Astrocyte (in vitro differentiated cells and primary cell): ENCODE measurements around the gene PHAF1. TPM values are rescaled to one million over a fixed set of nuclear protein-coding genes. Genes with fewer than 3 reads are reported as not detected.
A peak's percentile ranks its signal among the peaks of the same experiment; 100 is the strongest.

Experiments
- DNase-seq: peaks from one replicate; pipeline ENCODE4 v3.0.0-alpha.2; 2010; ENCODE audit warnings: low read depth
- FAIRE-seq: peaks from 2 replicates; lab custom pipeline; 2011; peaks lifted over from hg19 to GRCh38; lab: Jason Lieb, UNC
- H2AFZ ChIP-seq: 2 replicates; pipeline ENCODE4 v1.6.0; 2012; ENCODE audit warnings: low read depth, low read length, inconsistent platforms
- H3K27ac ChIP-seq: 2 replicates; pipeline ENCODE4 v1.5.1; 2011; ENCODE audit warnings: low read depth, low read length, inconsistent platforms
- H3K27me3 ChIP-seq: 2 replicates; pipeline ENCODE4 v1.6.0; 2011; ENCODE audit warnings: low read length, inconsistent platforms; ENCODE audit not compliant: insufficient read depth
- H3K36me3 ChIP-seq: 2 replicates; pipeline ENCODE4 v1.5.1; 2011; ENCODE audit warnings: low read length, inconsistent platforms; ENCODE audit not compliant: insufficient read depth
- H3K4me1 ChIP-seq: 2 replicates; pipeline ENCODE4 v1.5.1; 2011; ENCODE audit warnings: low read length, inconsistent platforms; ENCODE audit not compliant: insufficient read depth
- H3K4me2 ChIP-seq: 2 replicates; pipeline ENCODE4 v1.6.0; 2012; ENCODE audit warnings: low read length, inconsistent platforms
- H3K4me3 ChIP-seq: 2 replicates; pipeline ENCODE4 v1.5.1; 2011; ENCODE audit warnings: low read depth, mild to moderate bottlenecking, low read length, inconsistent platforms; ENCODE audit not compliant: insufficient read depth
- H3K79me2 ChIP-seq: 2 replicates; pipeline ENCODE4 v1.6.0; 2012; ENCODE audit warnings: mild to moderate bottlenecking, low read length, inconsistent platforms; ENCODE audit not compliant: insufficient read depth
- H3K9ac ChIP-seq: 2 replicates; pipeline ENCODE4 v1.6.0; 2012; ENCODE audit warnings: mild to moderate bottlenecking, low read length, inconsistent platforms
- H3K9me3 ChIP-seq: 2 replicates; pipeline ENCODE4 v1.5.1; 2012; ENCODE audit warnings: low read depth, mild to moderate bottlenecking, low read length, inconsistent platforms; ENCODE audit not compliant: insufficient read depth
- H4K20me1 ChIP-seq: 2 replicates; pipeline ENCODE4 v1.6.0; 2012; ENCODE audit warnings: low read length, inconsistent platforms; ENCODE audit not compliant: insufficient read depth
- H3K27ac Mint-ChIP-seq: one replicate; pipeline ENCODE4 v1.8.0; 2021; ENCODE audit warnings: mild to moderate bottlenecking, mixed read lengths; ENCODE audit not compliant: unreplicated experiment
- H3K27me3 Mint-ChIP-seq: one replicate; pipeline ENCODE4 v1.8.0; 2021; ENCODE audit warnings: low read depth, mixed read lengths; ENCODE audit not compliant: unreplicated experiment
- H3K36me3 Mint-ChIP-seq: one replicate; pipeline ENCODE4 v1.8.0; 2021; ENCODE audit warnings: low read depth, mixed read lengths; ENCODE audit not compliant: unreplicated experiment
- H3K4me1 Mint-ChIP-seq: one replicate; pipeline ENCODE4 v1.8.0; 2021; ENCODE audit warnings: low read depth, mixed read lengths; ENCODE audit not compliant: unreplicated experiment
- H3K4me3 Mint-ChIP-seq: one replicate; pipeline ENCODE4 v1.8.0; 2021; ENCODE audit warnings: mild to moderate bottlenecking, moderate library complexity, mixed read lengths; ENCODE audit not compliant: unreplicated experiment
- H3K9me3 Mint-ChIP-seq: one replicate; pipeline ENCODE4 v1.8.0; 2021; ENCODE audit warnings: mild to moderate bottlenecking, mixed read lengths; ENCODE audit not compliant: unreplicated experiment
- CTCF ChIP-seq: IDR thresholded peaks from 2 replicates; pipeline ENCODE4 v1.5.1; 2011; ENCODE audit warnings: low read depth, mild to moderate bottlenecking, inconsistent platforms, low read length, moderate library complexity; ENCODE audit not compliant: insufficient read depth
- EZH2 ChIP-seq: IDR thresholded peaks from 2 replicates; pipeline ENCODE4 v1.6.1; 2012; ENCODE audit warnings: mild to moderate bottlenecking, low read length, inconsistent platforms; ENCODE audit not compliant: insufficient read depth
- total RNA-seq: library from RNA; stranded (reverse); gene quantifications from 2 replicates; pipeline ENCODE4 v1.2.1, GENCODE V29; 2021

PHAF1 gene
- total RNA-seq, 1 donor from 2014 or later, result 17.1 TPM

DNA sequence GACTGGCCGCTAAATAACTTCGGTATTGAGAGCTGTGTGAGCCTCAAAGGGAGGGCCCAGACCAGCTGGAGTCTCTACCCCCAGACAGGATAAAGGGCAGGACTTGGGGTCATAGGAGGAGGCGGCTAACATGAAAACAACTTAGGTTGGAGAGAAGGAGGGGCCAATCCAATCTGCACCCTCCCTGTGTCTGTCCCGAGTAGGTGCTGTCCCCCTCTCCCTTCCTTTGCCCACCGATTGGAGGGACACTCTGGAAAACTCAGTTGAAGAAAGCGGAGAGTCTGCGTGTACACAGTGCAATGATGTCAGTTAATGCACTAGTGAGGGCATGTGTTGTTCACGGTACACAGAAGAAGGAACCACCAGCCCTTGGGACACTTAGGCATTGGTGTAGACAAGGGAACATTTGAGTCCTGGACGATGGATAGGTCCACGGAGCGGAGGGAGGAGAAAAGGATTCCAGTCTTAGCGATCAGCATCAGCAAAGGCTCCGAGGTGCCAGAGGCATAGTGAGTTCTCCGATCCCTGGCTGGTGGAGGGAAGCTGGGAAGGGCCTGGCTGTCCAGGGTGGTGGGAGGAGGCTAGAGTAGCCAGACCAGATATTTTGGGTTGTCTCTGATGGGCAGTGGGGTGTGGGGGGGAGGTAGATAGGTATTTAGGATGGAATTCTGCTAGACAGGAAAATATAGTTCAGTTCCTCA lies 61.4 kb downstream of the PHAF1 start:
- Mint-ChIP-seq H3K27ac (peak overlapping the region; percentile 95), H3K4me1 (peaks cover 23% of the 10 kb centered on the region), H3K36me3 (peaks cover 11% of the 10 kb centered on the region), H3K9me3 (no peaks in the 10 kb centered on the region), H3K27me3 (peaks cover 38% of the 10 kb centered on the region), H3K4me3 (peak overlapping the region; percentile 81)
- DNase-seq, result no peak
- peak overlapping the region; percentile 87 for H3K4me2 ChIP-seq
- no peak for FAIRE-seq
- H3K36me3 ChIP-seq, result no peaks in the 10 kb centered on the region
- peaks cover 9% of the 10 kb centered on the region for H4K20me1 ChIP-seq
- H2AFZ ChIP-seq, result peak overlapping the region; percentile 72
- H3K4me1 ChIP-seq, result peaks cover 31% of the 10 kb centered on the region
- peak overlapping the region; percentile 70 for H3K9ac ChIP-seq
- peaks cover 26% of the 10 kb centered on the region for H3K27me3 ChIP-seq
- H3K4me3 ChIP-seq, result peak overlapping the region; percentile 48
- H3K79me2 ChIP-seq, result no peaks in the 10 kb centered on the region
- peak overlapping the region; percentile 8 for H3K27ac ChIP-seq
- H3K9me3 ChIP-seq, result no peaks in the 10 kb centered on the region
- no peak for TF ChIP-seq CTCF
- TF ChIP-seq EZH2, result no peak

DNA sequence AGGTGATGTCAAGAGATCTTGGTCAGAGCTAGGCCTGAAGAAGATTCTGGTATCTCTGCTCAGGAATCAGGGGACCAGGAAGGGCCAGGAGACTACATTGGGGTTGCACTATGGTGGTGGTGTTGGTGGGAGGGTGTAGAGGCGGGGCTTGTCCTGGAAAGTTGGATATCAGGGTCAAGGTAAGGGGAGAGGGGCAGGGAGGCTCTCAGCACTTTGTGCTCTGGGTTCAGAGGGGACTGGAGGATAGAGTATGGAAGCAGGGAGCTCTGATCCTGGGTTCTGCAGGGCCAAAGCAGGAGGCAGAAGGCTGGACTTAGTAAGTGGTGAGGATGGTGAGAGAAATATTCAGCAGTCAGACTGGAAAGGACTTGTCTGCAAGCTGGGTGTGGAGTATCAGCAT lies 63.6 kb downstream of the PHAF1 start:
- Mint-ChIP-seq H3K27ac (peak overlapping the region; percentile 67), H3K4me1 (peaks cover 25% of the 10 kb centered on the region), H3K36me3 (peaks cover 17% of the 10 kb centered on the region), H3K9me3 (peaks cover 2% of the 10 kb centered on the region), H3K27me3 (peaks cover 24% of the 10 kb centered on the region), H3K4me3 (peak overlapping the region; percentile 78)
- H3K27me3 ChIP-seq, result peaks cover 9% of the 10 kb centered on the region
- DNase-seq, result no peak
- H3K27ac ChIP-seq, result no peak overlapping the region
- no peak overlapping the region for H3K4me3 ChIP-seq
- peak overlapping the region; percentile 29 for H3K9ac ChIP-seq
- no peaks in the 10 kb centered on the region for H3K9me3 ChIP-seq
- no peaks in the 10 kb centered on the region for H3K36me3 ChIP-seq
- peak overlapping the region; percentile 78 for H2AFZ ChIP-seq
- H3K4me2 ChIP-seq, result peak overlapping the region; percentile 86
- H3K4me1 ChIP-seq, result peaks cover 31% of the 10 kb centered on the region
- FAIRE-seq, result no peak
- peaks cover 27% of the 10 kb centered on the region for H4K20me1 ChIP-seq
- no peaks in the 10 kb centered on the region for H3K79me2 ChIP-seq
- TF ChIP-seq EZH2 (no peak), CTCF (no peak)
